Keratinocyte (primary cell): ENCODE results near the gene EXOC4. TPM values are rescaled to one million over a fixed set of nuclear protein-coding genes. Genes with fewer than 3 reads are reported as not detected.

Source experiments
- DNase-seq: peaks from one replicate; pipeline ENCODE4 v3.0.0-alpha.2; 2011; ENCODE audit warnings: low read depth, missing footprints, low spot score
- FAIRE-seq: peaks from 2 replicates; lab custom pipeline; 2011; peaks lifted over from hg19 to GRCh38; lab: Jason Lieb, UNC
- H2AFZ ChIP-seq: 2 replicates; pipeline ENCODE4 v1.6.0; 2012; ENCODE audit warnings: low read length, control low read depth, inconsistent platforms; ENCODE audit not compliant: control insufficient read depth
- H3K27ac ChIP-seq: 2 replicates; pipeline ENCODE4 v1.5.1; 2011; ENCODE audit warnings: low read length; ENCODE audit not compliant: control insufficient read depth, insufficient read depth
- H3K27me3 ChIP-seq: 3 replicates; pipeline ENCODE4 v1.6.0; 2011; ENCODE audit warnings: low read length; ENCODE audit not compliant: control insufficient read depth, insufficient read depth; ENCODE audit errors: extremely low read depth
- H3K36me3 ChIP-seq, 2 experiments: 2 replicates in 1 of 2; 3 replicates in 1 of 2; pipeline ENCODE4 v1.5.1; 2011; ENCODE audit warnings: low read length in 2 of 2, mild to moderate bottlenecking in 1 of 2; ENCODE audit not compliant: control insufficient read depth in 2 of 2, insufficient read depth in 2 of 2; ENCODE audit errors: extremely low read depth in 1 of 2
- H3K4me1 ChIP-seq: 3 replicates; pipeline ENCODE4 v1.5.1; 2011; ENCODE audit warnings: low read length; ENCODE audit not compliant: control insufficient read depth, insufficient read depth; ENCODE audit errors: extremely low read depth
- H3K4me2 ChIP-seq: 3 replicates; pipeline ENCODE4 v1.6.0; 2011; ENCODE audit warnings: low read depth, low read length; ENCODE audit not compliant: control insufficient read depth, insufficient read depth; ENCODE audit errors: extremely low read depth
- H3K4me3 ChIP-seq, 3 experiments: fragments of 200-600 bp in 1 of 3; sonication (generic) in 1 of 3; 2 replicates in 2 of 3; 3 replicates in 1 of 3; pipeline ENCODE4 v1.5.1; 2011 to 2016; ENCODE audit warnings: low read length in 3 of 3, mild to moderate bottlenecking in 3 of 3, control low read depth in 2 of 3, inconsistent platforms in 1 of 3, low read depth in 1 of 3, mixed read lengths in 1 of 3, mixed run types in 1 of 3, moderate library complexity in 1 of 3; ENCODE audit not compliant: control insufficient read depth in 2 of 3, insufficient read depth in 2 of 3; ENCODE audit errors: extremely low read depth in 1 of 3
- H3K79me2 ChIP-seq: 2 replicates; pipeline ENCODE4 v1.6.0; 2012; ENCODE audit warnings: low read length; ENCODE audit not compliant: control insufficient read depth, insufficient read depth
- H3K9ac ChIP-seq: 3 replicates; pipeline ENCODE4 v1.6.0; 2011; ENCODE audit warnings: low read length; ENCODE audit not compliant: control insufficient read depth, insufficient read depth; ENCODE audit errors: extremely low read depth
- H3K9me1 ChIP-seq: 3 replicates; pipeline ENCODE4 v1.6.0; 2011; ENCODE audit warnings: low read length; ENCODE audit not compliant: control insufficient read depth, insufficient read depth; ENCODE audit errors: extremely low read depth
- H3K9me3 ChIP-seq: 2 replicates; pipeline ENCODE4 v1.5.1; 2012; ENCODE audit warnings: low read depth, low read length; ENCODE audit not compliant: control insufficient read depth
- H4K20me1 ChIP-seq: 3 replicates; pipeline ENCODE4 v1.6.0; 2011; ENCODE audit warnings: low read length; ENCODE audit not compliant: control insufficient read depth, insufficient read depth; ENCODE audit errors: extremely low read depth
- EZH2 ChIP-seq: IDR thresholded peaks from one replicate; pipeline ENCODE4 v1.6.1; 2012; ENCODE audit warnings: inconsistent platforms, mild to moderate bottlenecking, low read length, moderate library complexity
- dilution Hi-C: fragments of 300-500 bp; cut with MboI; formaldehyde crosslinking; loops from one replicate; pipeline ENCODE4 v1.7.0; 2020; ENCODE audit warnings: low sequenced_read_pairs; ENCODE audit not compliant: extremely low pct_ligation_motif_present
- polyA plus RNA-seq, 5 experiments: library from polyadenylated mRNA; depleted of rRNA in 3 of 5; stranded (reverse) in 3 of 5; stranded (forward) in 1 of 5; unstranded in 1 of 5; fragments of >200 nt; gene quantifications; 1 replicate in 1 of 5; 2 replicates in 3 of 5; 3 replicates in 1 of 5; pipeline versions ENCODE4 v1.2.1 to v1.2.3, GENCODE V29; 2011 to 2012; ENCODE audit warnings: missing spikeins in 2 of 5, low read depth in 1 of 5, low replicate concordance in 1 of 5
- TF ChIP-seq, protein P1 (sequence below), 3 experiments: IDR thresholded peaks in 1 of 3; conservative IDR thresholded peaks in 1 of 3; optimal IDR thresholded peaks in 1 of 3; 2 replicates in 2 of 3; 3 replicates in 1 of 3; pipeline versions ENCODE3 to v1.5.1; 2011; ENCODE audit warnings: low read length in 3 of 3, mild to moderate bottlenecking in 3 of 3, moderate library complexity in 2 of 3, control low read depth in 1 of 3, inconsistent platforms in 1 of 3; ENCODE audit not compliant: insufficient read depth in 2 of 3; ENCODE audit errors: extremely low read depth in 1 of 3

EXOC4 gene
- polyA plus RNA-seq, 1 donor (not counting 4 experiments of a cell fraction or from before 2014, with no cell fraction given) = 52.6 TPM

DNA sequence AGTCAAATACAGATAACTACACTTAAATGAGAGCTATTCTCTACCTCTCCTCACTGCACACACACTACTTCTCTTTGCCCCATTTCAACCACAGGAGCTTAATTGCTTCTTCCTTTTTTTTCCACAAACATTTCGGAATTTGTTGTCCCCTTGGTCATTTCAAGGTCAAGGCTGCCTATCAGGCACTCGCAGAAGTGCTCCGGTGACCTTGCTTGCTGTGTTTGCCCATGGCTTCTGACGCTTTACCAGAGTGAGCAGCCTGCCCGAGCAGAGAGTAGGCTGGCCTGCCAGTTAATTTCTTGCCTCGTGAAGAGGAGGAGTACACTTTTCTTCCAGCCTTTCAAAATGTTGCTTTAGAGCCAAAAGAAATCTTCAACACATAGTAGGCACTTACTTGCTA lies 577.2 kb downstream of the EXOC4 start:
- no peaks in the 10 kb centered on the region for H4K20me1 ChIP-seq

DNA sequence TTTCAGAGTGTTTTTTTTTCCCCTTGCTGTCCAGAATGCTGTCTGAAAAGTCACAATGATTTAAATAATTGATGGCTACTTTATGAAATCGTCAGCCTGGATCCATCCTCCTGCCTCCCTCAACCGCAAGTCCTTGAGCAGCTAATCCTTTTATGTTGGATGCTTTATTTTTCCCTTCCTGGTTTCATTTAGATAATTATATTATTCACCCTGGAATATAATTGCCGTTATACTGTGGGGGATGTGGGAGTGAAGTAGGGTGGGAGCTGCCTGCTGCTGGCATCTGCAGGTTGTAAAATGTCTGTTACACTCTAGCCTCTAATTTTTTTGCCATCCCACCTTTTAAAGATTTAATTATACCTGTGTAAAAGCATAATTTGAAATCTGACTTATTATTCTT lies 583.8 kb downstream of the EXOC4 start:
- H3K36me3 ChIP-seq = no peaks in the 10 kb centered on the region
- no peaks in the 10 kb centered on the region for H3K27me3 ChIP-seq
- no peaks in the 10 kb centered on the region for H4K20me1 ChIP-seq
- H3K79me2 ChIP-seq = no peaks in the 10 kb centered on the region
- DNase-seq (no peak), FAIRE-seq (no peak)
- no peaks in the 10 kb centered on the region for H3K9me1 ChIP-seq
- no peak overlapping the region for H3K4me3 ChIP-seq
- no peak overlapping the region for H3K9ac ChIP-seq
- H3K4me1 ChIP-seq = no peaks in the 10 kb centered on the region
- H2AFZ ChIP-seq = no peak overlapping the region
- dilution Hi-C loops = no loop called here
- no peak overlapping the region for H3K27ac ChIP-seq
- H3K4me2 ChIP-seq = no peak overlapping the region
- no peaks in the 10 kb centered on the region for H3K9me3 ChIP-seq
- no peak for TF ChIP-seq EZH2
- TF ChIP-seq, protein P1, sequence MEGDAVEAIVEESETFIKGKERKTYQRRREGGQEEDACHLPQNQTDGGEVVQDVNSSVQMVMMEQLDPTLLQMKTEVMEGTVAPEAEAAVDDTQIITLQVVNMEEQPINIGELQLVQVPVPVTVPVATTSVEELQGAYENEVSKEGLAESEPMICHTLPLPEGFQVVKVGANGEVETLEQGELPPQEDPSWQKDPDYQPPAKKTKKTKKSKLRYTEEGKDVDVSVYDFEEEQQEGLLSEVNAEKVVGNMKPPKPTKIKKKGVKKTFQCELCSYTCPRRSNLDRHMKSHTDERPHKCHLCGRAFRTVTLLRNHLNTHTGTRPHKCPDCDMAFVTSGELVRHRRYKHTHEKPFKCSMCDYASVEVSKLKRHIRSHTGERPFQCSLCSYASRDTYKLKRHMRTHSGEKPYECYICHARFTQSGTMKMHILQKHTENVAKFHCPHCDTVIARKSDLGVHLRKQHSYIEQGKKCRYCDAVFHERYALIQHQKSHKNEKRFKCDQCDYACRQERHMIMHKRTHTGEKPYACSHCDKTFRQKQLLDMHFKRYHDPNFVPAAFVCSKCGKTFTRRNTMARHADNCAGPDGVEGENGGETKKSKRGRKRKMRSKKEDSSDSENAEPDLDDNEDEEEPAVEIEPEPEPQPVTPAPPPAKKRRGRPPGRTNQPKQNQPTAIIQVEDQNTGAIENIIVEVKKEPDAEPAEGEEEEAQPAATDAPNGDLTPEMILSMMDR (optimal IDR thresholded peaks at IDR 0.05 in 1 of 3, IDR thresholded peaks at IDR 0.05 in 1 of 3, conservative IDR thresholded peaks at IDR 0.05 in 1 of 3; ENCODE audit: extremely low read depth in 1 of 3, insufficient read depth in 2 of 3, low read length in 3 of 3) = no peak

More for the DNA sequence above, 577.2 kb downstream of the EXOC4 start:
- FAIRE-seq = no peak
- no peaks in the 10 kb centered on the region for H3K9me1 ChIP-seq
- no peaks in the 10 kb centered on the region for H3K27me3 ChIP-seq
- no peak for DNase-seq
- H3K79me2 ChIP-seq = no peaks in the 10 kb centered on the region
- H3K27ac ChIP-seq = no peak overlapping the region
- H3K9me3 ChIP-seq = no peaks in the 10 kb centered on the region
- no peak for TF ChIP-seq EZH2
- TF ChIP-seq, protein P1 (optimal IDR thresholded peaks at IDR 0.05 in 1 of 3, IDR thresholded peaks at IDR 0.05 in 1 of 3, conservative IDR thresholded peaks at IDR 0.05 in 1 of 3; ENCODE audit: extremely low read depth in 1 of 3, insufficient read depth in 2 of 3, low read length in 3 of 3) = no peak
- no peak overlapping the region for H3K4me2 ChIP-seq
- no peak overlapping the region for H3K9ac ChIP-seq
- no peak overlapping the region for H3K4me3 ChIP-seq
- dilution Hi-C loops = no loop called here
- H2AFZ ChIP-seq = no peak overlapping the region
- H3K4me1 ChIP-seq = peaks cover 5% of the 10 kb centered on the region
- no peaks in the 10 kb centered on the region for H3K36me3 ChIP-seq
